ENCODE results near the gene UGT2B28.
"Not testable (repeated sequence)": the region's sequence is repeated elsewhere in the genome, so short reads cannot be mapped to it uniquely, and the experiment has no call there.

The UGT2B28 gene

DNA sequence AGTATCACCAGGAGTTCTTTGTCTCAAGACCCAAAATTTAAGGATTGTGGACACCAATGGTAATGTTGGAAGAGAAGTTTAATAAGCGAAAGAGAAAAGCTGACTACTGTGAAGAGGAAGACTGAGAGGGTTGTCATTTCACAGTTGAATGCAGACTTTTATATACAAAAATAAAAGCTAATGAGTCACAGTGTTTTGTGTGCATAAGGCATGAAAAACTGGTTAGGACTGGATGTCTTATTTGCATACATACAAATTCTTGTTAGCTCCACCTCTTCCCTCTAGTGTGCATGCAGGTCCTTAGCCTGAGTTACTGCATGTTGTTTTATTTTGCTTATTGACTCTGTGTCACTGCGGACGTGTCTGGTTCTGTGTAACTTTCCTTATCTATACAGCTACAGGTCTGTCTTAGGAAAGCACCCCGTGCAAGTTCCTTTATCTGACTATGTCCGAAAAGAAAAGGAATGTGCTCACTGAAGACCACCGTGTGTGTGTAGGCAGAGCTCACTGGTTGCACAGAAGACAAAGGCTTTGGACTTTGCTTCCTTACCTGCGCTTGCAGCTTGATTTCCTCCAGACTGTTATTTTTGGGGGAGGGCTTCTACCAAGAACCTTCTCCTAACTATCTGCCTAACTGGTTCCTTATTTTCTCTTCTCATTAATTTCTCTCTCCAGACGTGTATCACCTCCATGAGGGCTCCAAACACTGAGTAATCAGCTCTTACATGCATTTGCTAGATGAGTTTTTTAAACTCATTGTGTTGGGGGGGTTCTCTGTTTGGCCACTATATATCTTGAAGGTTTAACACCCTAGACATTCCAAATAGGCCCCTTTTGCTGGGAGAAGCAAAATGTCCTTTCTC is 63.5 kb downstream of the UGT2B28 start:
- DNase-seq: not testable (repeated sequence)
